Measurements from ENCODE around the gene SLC4A2. TPM values are rescaled to one million over a fixed set of nuclear protein-coding genes. Genes with fewer than 3 reads are reported as not detected.

The SLC4A2 gene
- total RNA-seq, 1 experiment from 2014 or later: 164 TPM

DNA sequence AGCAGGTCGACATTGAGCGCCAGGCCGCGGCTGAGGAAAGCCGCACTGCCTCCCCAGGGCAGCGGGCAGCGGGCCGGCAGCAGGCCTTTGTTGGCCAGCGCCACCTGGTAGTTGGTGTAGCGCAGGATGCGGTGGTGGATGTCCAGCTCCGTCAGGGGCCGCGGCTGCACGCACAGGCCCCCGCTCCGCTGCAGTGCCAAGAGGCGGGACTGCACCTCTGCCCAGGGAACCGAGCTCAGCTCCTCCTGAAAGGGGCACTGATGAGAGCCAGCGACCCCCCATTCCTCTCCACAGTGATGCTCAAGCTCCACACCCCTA, 40.3 kb upstream of the SLC4A2 start:
- ChIA-PET CTCF (interaction anchor here (0.8 to 6.3 kb wide), 42 partner anchors 8 to 553 kb away, joined by 3 to 112 read pairs (median 6); partner anchors contain the start of genes ABCB8, ABCF2, ASB10 and CDK5), POLR2A (interaction anchor here (1.1 to 1.5 kb wide), 3 partner anchors 9 to 44 kb away, joined by 3 to 8 read pairs (median 5); partner anchors contain the start of gene ABCB8)
- no peak for ATAC-seq
- H3K9me3 Mint-ChIP-seq: no peaks in the 10 kb centered on the region
- H3K4me1 Mint-ChIP-seq: peaks cover 39% of the 10 kb centered on the region
- no peak for DNase-seq (ENCODE audit: low spot score)
- TF ChIP-seq, protein P1, sequence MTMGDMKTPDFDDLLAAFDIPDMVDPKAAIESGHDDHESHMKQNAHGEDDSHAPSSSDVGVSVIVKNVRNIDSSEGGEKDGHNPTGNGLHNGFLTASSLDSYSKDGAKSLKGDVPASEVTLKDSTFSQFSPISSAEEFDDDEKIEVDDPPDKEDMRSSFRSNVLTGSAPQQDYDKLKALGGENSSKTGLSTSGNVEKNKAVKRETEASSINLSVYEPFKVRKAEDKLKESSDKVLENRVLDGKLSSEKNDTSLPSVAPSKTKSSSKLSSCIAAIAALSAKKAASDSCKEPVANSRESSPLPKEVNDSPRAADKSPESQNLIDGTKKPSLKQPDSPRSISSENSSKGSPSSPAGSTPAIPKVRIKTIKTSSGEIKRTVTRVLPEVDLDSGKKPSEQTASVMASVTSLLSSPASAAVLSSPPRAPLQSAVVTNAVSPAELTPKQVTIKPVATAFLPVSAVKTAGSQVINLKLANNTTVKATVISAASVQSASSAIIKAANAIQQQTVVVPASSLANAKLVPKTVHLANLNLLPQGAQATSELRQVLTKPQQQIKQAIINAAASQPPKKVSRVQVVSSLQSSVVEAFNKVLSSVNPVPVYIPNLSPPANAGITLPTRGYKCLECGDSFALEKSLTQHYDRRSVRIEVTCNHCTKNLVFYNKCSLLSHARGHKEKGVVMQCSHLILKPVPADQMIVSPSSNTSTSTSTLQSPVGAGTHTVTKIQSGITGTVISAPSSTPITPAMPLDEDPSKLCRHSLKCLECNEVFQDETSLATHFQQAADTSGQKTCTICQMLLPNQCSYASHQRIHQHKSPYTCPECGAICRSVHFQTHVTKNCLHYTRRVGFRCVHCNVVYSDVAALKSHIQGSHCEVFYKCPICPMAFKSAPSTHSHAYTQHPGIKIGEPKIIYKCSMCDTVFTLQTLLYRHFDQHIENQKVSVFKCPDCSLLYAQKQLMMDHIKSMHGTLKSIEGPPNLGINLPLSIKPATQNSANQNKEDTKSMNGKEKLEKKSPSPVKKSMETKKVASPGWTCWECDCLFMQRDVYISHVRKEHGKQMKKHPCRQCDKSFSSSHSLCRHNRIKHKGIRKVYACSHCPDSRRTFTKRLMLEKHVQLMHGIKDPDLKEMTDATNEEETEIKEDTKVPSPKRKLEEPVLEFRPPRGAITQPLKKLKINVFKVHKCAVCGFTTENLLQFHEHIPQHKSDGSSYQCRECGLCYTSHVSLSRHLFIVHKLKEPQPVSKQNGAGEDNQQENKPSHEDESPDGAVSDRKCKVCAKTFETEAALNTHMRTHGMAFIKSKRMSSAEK (CRISPR knock-in tag; IDR thresholded peaks at IDR 0.05; ENCODE audit: borderline replicate concordance): no peak
- TF ChIP-seq ZNF263 (CRISPR knock-in tag; IDR thresholded peaks at IDR 0.05; ENCODE audit: low read depth) (no peak), ZNF396 (CRISPR knock-in tag; IDR thresholded peaks at IDR 0.05; ENCODE audit: borderline replicate concordance) (no peak), GRHL2 (CRISPR knock-in tag; IDR thresholded peaks at IDR 0.05; ENCODE audit: insufficient replicate concordance, severe bottlenecking) (no peak), GTF2I (CRISPR knock-in tag; conservative IDR thresholded peaks at IDR 0.05) (no peak), ETV6 (CRISPR knock-in tag; IDR thresholded peaks at IDR 0.05) (no peak), ZNF317 (CRISPR knock-in tag; IDR thresholded peaks at IDR 0.05; ENCODE audit: borderline replicate concordance, low read depth) (no peak), SP1 (CRISPR knock-in tag; conservative IDR thresholded peaks at IDR 0.05) (no peak), MXD4 (CRISPR knock-in tag; IDR thresholded peaks at IDR 0.05; ENCODE audit: borderline replicate concordance) (no peak), TCF7 (CRISPR knock-in tag; IDR thresholded peaks at IDR 0.05; ENCODE audit: low read depth) (no peak), HMGA2 (CRISPR knock-in tag; IDR thresholded peaks at IDR 0.05) (no peak), CREB1 (CRISPR knock-in tag; IDR thresholded peaks at IDR 0.05) (no peak), RELA (CRISPR knock-in tag; IDR thresholded peaks at IDR 0.05; ENCODE audit: borderline replicate concordance) (no peak), ZNF138 (CRISPR knock-in tag; conservative IDR thresholded peaks at IDR 0.05) (no peak)
- TF ChIP-seq, protein P2, sequence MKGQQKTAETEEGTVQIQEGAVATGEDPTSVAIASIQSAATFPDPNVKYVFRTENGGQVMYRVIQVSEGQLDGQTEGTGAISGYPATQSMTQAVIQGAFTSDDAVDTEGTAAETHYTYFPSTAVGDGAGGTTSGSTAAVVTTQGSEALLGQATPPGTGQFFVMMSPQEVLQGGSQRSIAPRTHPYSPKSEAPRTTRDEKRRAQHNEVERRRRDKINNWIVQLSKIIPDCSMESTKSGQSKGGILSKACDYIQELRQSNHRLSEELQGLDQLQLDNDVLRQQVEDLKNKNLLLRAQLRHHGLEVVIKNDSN (CRISPR knock-in tag; IDR thresholded peaks at IDR 0.05): no peak
- TF ChIP-seq, protein P3, sequence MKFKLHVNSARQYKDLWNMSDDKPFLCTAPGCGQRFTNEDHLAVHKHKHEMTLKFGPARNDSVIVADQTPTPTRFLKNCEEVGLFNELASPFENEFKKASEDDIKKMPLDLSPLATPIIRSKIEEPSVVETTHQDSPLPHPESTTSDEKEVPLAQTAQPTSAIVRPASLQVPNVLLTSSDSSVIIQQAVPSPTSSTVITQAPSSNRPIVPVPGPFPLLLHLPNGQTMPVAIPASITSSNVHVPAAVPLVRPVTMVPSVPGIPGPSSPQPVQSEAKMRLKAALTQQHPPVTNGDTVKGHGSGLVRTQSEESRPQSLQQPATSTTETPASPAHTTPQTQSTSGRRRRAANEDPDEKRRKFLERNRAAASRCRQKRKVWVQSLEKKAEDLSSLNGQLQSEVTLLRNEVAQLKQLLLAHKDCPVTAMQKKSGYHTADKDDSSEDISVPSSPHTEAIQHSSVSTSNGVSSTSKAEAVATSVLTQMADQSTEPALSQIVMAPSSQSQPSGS (CRISPR knock-in tag; IDR thresholded peaks at IDR 0.05; ENCODE audit: borderline replicate concordance, low read depth): no peak
- TF ChIP-seq, protein P4, sequence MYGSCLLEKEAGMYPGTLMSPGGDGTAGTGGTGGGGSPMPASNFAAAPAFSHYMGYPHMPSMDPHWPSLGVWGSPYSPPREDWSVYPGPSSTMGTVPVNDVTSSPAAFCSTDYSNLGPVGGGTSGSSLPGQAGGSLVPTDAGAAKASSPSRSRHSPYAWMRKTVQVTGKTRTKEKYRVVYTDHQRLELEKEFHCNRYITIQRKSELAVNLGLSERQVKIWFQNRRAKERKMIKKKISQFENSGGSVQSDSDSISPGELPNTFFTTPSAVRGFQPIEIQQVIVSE (CRISPR knock-in tag; IDR thresholded peaks at IDR 0.05; ENCODE audit: borderline replicate concordance): no peak
- TF ChIP-seq, protein P5, sequence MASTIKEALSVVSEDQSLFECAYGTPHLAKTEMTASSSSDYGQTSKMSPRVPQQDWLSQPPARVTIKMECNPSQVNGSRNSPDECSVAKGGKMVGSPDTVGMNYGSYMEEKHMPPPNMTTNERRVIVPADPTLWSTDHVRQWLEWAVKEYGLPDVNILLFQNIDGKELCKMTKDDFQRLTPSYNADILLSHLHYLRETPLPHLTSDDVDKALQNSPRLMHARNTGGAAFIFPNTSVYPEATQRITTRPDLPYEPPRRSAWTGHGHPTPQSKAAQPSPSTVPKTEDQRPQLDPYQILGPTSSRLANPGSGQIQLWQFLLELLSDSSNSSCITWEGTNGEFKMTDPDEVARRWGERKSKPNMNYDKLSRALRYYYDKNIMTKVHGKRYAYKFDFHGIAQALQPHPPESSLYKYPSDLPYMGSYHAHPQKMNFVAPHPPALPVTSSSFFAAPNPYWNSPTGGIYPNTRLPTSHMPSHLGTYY (CRISPR knock-in tag; IDR thresholded peaks at IDR 0.05): no peak
- TF ChIP-seq, protein P6, sequence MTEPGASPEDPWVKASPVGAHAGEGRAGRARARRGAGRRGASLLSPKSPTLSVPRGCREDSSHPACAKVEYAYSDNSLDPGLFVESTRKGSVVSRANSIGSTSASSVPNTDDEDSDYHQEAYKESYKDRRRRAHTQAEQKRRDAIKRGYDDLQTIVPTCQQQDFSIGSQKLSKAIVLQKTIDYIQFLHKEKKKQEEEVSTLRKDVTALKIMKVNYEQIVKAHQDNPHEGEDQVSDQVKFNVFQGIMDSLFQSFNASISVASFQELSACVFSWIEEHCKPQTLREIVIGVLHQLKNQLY (CRISPR knock-in tag; IDR thresholded peaks at IDR 0.05): no peak
- H3K27me3 Mint-ChIP-seq (ENCODE audit: low read depth): peaks cover 82% of the 10 kb centered on the region
- H3K36me3 Mint-ChIP-seq: no peaks in the 10 kb centered on the region
- H3K4me3 Mint-ChIP-seq: peak overlapping the region; percentile 50
- H3K27ac Mint-ChIP-seq: no peak overlapping the region
